Activated T-helper 1 cell treated with anti-CD3 and anti-CD28 coated beads, Interleukin-12 subunit alpha, Interleukin-12 subunit beta, Interleukin-2, Interleukin-4 antibody, amounts not matched to agents 30 ng/mL and 10 ng/mL and 1 ng/mL, durations not matched to agents 14 hours and 24 hours and 36 hours (primary cell): ENCODE measurements around the gene IL22. TPM values are rescaled to one million over a fixed set of nuclear protein-coding genes. Genes with fewer than 3 reads are reported as not detected.

ENCODE experiments used
- DNase-seq: peaks from one replicate; pipeline ENCODE4 v3.0.0; 2021; ENCODE audit warnings: low spot score
- H3K27ac Mint-ChIP-seq: one replicate; pipeline ENCODE4 v1.8.0; 2021; ENCODE audit warnings: mild to moderate bottlenecking, mixed read lengths
- H3K27me3 Mint-ChIP-seq: one replicate; pipeline ENCODE4 v1.8.0; 2022; ENCODE audit warnings: mild to moderate bottlenecking, moderate library complexity, mixed read lengths; ENCODE audit not compliant: insufficient read depth
- H3K36me3 Mint-ChIP-seq: one replicate; pipeline ENCODE4 v1.8.0; 2021; ENCODE audit warnings: low read depth, mixed read lengths
- H3K4me1 Mint-ChIP-seq: one replicate; pipeline ENCODE4 v1.8.0; 2021; ENCODE audit warnings: low read depth, mixed read lengths
- H3K4me3 Mint-ChIP-seq: one replicate; pipeline ENCODE4 v1.8.0; 2021; ENCODE audit warnings: mild to moderate bottlenecking, moderate library complexity, mixed read lengths
- H3K9me3 Mint-ChIP-seq: one replicate; pipeline ENCODE4 v1.8.0; 2021; ENCODE audit warnings: mixed read lengths
- intact Hi-C: fragments of 100-400 bp; cut with micrococcal nuclease; formaldehyde crosslinking; loops from one replicate; pipeline ENCODE4 v1.15.1; 2024
- total RNA-seq: library from RNA; stranded (reverse); gene quantifications from 2 replicates; pipeline ENCODE4 v1.2.3, GENCODE V29; 2022

The IL22 gene, protein sequence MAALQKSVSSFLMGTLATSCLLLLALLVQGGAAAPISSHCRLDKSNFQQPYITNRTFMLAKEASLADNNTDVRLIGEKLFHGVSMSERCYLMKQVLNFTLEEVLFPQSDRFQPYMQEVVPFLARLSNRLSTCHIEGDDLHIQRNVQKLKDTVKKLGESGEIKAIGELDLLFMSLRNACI
- total RNA-seq = 3.4 TPM in 2 replicates

- DNase-seq = no peak
- Mint-ChIP-seq H3K4me3 (no peak within 1 kb of the TSS), H3K36me3 (peaks cover 19% of the 10 kb centered on the region), H3K9me3 (peaks cover 8% of the 10 kb centered on the region), H3K27me3 (peaks cover 25% of the 10 kb centered on the region), H3K27ac (no peak within 1 kb of the TSS), H3K4me1 (peaks cover 44% of the 10 kb centered on the region)
- intact Hi-C loops = no loop called here
Observed at GRCh38 chr12:68253504-68253903, at the start of gene IL22. Gene IL22, minus strand, starts transcription at chr12:68253604. Its CDS starts 156 bp downstream, at chr12:68253448.

GRCh38 chr12:68297929-68298328 is 44.5 kb upstream of the IL22 start:
- Mint-ChIP-seq H3K4me3 (no peak overlapping the region), H3K27me3 (no peaks in the 10 kb centered on the region), H3K27ac (no peak overlapping the region), H3K4me1 (peaks cover 58% of the 10 kb centered on the region), H3K9me3 (peaks cover 26% of the 10 kb centered on the region), H3K36me3 (peaks cover 66% of the 10 kb centered on the region)
- no peak for DNase-seq
- intact Hi-C loops = loop anchor here (10.0 kb wide), 2 partner anchors 473 to 843 kb away; no protein-coding TSS in a partner anchor

DNA sequence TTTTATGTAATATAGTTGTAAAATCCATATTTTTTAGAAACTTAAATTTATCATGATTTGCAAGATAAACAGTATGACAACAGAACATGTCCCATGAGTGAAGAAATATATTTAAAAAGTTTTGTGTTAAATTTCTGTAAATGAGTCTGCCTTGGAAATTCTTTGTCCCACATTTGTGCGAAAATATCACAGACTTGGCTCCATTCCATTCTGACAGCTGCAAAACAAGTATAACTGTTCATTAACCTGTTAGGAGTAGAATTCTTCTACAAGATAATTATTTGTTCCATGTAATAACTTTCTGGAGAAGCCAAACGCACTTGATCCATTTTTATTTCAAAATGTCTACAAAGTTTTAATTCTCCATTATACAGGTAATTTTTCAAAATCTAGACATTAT is 40.8 kb upstream of the IL22 start:
- intact Hi-C loops = loop anchor here (10.0 kb wide), 2 partner anchors 469 to 839 kb away; no protein-coding TSS in a partner anchor
- H3K27ac Mint-ChIP-seq = no peak overlapping the region
- H3K4me3 Mint-ChIP-seq = no peak overlapping the region
- no peak for DNase-seq
- peaks cover 7% of the 10 kb centered on the region for H3K9me3 Mint-ChIP-seq
- no peaks in the 10 kb centered on the region for H3K27me3 Mint-ChIP-seq
- peaks cover 66% of the 10 kb centered on the region for H3K4me1 Mint-ChIP-seq
- peaks cover 45% of the 10 kb centered on the region for H3K36me3 Mint-ChIP-seq

DNA sequence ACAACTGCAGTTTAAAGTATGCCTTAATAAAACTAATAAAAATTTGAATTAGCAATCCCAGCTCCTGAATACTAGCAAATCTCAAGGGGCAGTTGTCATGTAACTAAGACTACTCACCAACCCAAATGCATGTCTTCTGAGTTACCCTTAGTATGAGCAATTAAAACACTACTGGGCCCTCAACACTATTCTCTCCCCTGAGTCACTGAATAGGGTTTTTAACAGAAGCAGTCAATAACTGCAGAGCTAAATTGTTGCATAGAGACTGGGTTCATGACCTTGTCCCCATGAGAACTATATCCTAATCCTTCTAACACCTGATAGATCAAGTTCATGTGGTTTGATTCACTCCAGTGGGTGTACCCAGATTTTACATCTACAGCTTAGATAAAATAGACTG is 39.9 kb upstream of the IL22 start:
- DNase-seq = no peak
- intact Hi-C loops = loop anchor here (10.0 kb wide), 2 partner anchors 469 to 839 kb away; no protein-coding TSS in a partner anchor
- Mint-ChIP-seq H3K9me3 (peaks cover 2% of the 10 kb centered on the region), H3K27ac (no peak overlapping the region), H3K36me3 (peaks cover 42% of the 10 kb centered on the region), H3K4me3 (no peak overlapping the region), H3K27me3 (no peaks in the 10 kb centered on the region), H3K4me1 (peaks cover 61% of the 10 kb centered on the region)

GRCh38 chr12:68292151-68292943 is 38.9 kb upstream of the IL22 start:
- H3K27me3 Mint-ChIP-seq = peaks cover 3% of the 10 kb centered on the region
- H3K27ac Mint-ChIP-seq = no peak overlapping the region
- no peak for DNase-seq
- no peak overlapping the region for H3K4me3 Mint-ChIP-seq
- H3K4me1 Mint-ChIP-seq = peaks cover 60% of the 10 kb centered on the region
- intact Hi-C loops = loop anchor here (10.0 kb wide), 2 partner anchors 468 to 838 kb away; no protein-coding TSS in a partner anchor
- H3K9me3 Mint-ChIP-seq = peaks cover 10% of the 10 kb centered on the region
- peaks cover 38% of the 10 kb centered on the region for H3K36me3 Mint-ChIP-seq

GRCh38 chr12:68291396-68292036 is 38.1 kb upstream of the IL22 start:
- Mint-ChIP-seq H3K27me3 (peaks cover 3% of the 10 kb centered on the region), H3K27ac (peak overlapping the region; percentile 59), H3K36me3 (peaks cover 36% of the 10 kb centered on the region), H3K9me3 (peaks cover 10% of the 10 kb centered on the region), H3K4me3 (peak overlapping the region; percentile 42), H3K4me1 (peaks cover 64% of the 10 kb centered on the region)
- no peak for DNase-seq
- intact Hi-C loops = loop anchor here (10.0 kb wide), 2 partner anchors 467 to 837 kb away; no protein-coding TSS in a partner anchor

GRCh38 chr12:68290126-68290525 is 36.7 kb upstream of the IL22 start:
- Mint-ChIP-seq H3K4me3 (peak overlapping the region; percentile 15), H3K4me1 (peaks cover 75% of the 10 kb centered on the region), H3K9me3 (peaks cover 10% of the 10 kb centered on the region), H3K27ac (peak overlapping the region; percentile 59), H3K27me3 (peaks cover 3% of the 10 kb centered on the region), H3K36me3 (peaks cover 36% of the 10 kb centered on the region)
- peak; percentile 45 for DNase-seq
- intact Hi-C loops = loop anchor here (1.0 to 10.0 kb wide), 10 partner anchors 9 to 835 kb away; no protein-coding TSS in a partner anchor

DNA sequence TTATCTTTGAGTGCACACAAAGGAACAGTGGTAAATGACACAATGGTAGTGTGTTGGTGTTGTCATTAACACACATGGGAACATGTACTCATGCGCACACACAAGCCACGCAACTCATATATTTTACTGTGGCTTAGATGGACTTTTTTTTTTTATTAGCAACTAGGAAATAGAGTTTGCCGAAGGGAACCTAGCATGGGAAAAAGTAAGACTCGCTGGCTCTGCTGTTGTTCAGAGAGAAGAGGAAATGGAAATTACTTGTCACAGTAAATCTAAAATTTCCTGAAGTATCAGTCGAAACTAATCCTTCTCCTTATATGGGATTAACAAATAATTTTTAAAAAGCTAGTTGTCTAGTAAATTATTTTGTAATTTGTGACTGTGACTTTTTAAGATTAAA is 33.7 kb upstream of the IL22 start:
- Mint-ChIP-seq H3K9me3 (peaks cover 10% of the 10 kb centered on the region), H3K36me3 (peaks cover 20% of the 10 kb centered on the region), H3K27me3 (peaks cover 3% of the 10 kb centered on the region), H3K27ac (no peak overlapping the region), H3K4me3 (no peak overlapping the region), H3K4me1 (peaks cover 69% of the 10 kb centered on the region)
- intact Hi-C loops = no loop called here
- DNase-seq = no peak

DNA sequence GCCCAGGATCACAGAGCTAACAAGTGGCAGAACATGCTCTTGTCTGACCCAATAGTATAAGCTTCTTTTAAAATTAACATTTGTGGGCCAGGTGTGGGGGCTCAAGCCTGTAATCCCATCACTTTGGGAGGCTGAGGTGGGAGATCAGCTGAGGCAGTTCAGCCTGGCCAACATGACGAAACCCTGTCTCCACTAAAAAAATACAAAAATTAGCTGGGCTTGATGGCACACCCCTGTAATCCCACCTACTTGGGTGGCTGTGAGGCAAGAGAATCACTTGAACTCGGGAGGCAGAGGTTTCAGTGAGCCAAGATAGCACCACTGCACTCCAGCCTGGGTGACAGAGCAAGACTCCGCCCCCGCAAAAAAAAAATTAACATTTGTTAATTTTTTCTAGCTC is 33.0 kb upstream of the IL22 start:
- H3K27me3 Mint-ChIP-seq = peaks cover 3% of the 10 kb centered on the region
- intact Hi-C loops = no loop called here

GRCh38 chr12:68285541-68285940 is 32.1 kb upstream of the IL22 start:
- intact Hi-C loops = no loop called here
- H3K9me3 Mint-ChIP-seq = peaks cover 10% of the 10 kb centered on the region
- peak overlapping the region; percentile 2 for H3K27ac Mint-ChIP-seq
- H3K27me3 Mint-ChIP-seq = peaks cover 3% of the 10 kb centered on the region
- H3K4me1 Mint-ChIP-seq = peaks cover 69% of the 10 kb centered on the region
- peaks cover 14% of the 10 kb centered on the region for H3K36me3 Mint-ChIP-seq
- H3K4me3 Mint-ChIP-seq = no peak overlapping the region
- DNase-seq = no peak

More for the DNA sequence above, 33.0 kb upstream of the IL22 start:
- Mint-ChIP-seq H3K36me3 (peaks cover 15% of the 10 kb centered on the region), H3K4me1 (peaks cover 69% of the 10 kb centered on the region), H3K9me3 (peaks cover 10% of the 10 kb centered on the region), H3K4me3 (no peak overlapping the region), H3K27ac (no peak overlapping the region)
- DNase-seq = no peak

DNA sequence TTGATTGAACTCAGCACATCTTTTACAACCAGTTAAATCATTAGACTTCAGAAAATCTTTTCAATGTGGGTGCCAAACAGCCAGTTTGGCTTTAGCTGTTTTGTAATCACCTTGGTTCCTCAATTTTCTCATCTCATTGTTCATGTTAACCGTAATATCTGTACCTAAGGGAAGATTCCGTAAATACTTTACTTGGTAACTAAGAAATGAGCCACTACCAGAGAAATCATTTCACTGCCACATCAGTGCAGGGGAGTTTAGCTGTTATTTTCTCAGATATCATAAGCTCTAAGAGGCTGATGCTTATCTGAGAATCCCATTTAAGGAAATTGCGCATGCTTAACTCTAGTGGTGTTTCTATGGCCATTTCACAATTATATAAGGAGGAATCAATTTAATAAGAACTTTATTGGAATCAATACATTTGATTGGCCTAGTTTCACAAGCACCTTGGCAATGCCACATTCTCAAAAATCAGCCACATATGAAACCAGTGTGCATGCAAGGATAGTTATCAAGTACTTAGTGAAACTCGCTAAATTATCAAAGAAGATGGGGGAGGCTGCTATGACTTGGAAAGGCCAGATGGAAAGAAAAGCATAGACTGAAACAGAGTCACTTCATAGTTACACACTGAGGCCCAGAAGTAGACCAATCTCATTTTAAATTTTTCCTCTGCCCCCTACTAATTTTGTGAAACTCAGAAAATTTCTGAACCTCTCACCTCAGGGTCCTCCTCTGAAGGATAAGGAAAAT is 28.1 kb upstream of the IL22 start:
- Mint-ChIP-seq H3K4me1 (peaks cover 67% of the 10 kb centered on the region), H3K9me3 (no peaks in the 10 kb centered on the region), H3K36me3 (peaks cover 1% of the 10 kb centered on the region), H3K27ac (peak overlapping the region; percentile 58), H3K27me3 (no peaks in the 10 kb centered on the region), H3K4me3 (no peak overlapping the region)
- no peak for DNase-seq
- intact Hi-C loops = loop anchor here (1.0 kb wide), 1 partner anchor 9 kb away; no protein-coding TSS in a partner anchor

DNA sequence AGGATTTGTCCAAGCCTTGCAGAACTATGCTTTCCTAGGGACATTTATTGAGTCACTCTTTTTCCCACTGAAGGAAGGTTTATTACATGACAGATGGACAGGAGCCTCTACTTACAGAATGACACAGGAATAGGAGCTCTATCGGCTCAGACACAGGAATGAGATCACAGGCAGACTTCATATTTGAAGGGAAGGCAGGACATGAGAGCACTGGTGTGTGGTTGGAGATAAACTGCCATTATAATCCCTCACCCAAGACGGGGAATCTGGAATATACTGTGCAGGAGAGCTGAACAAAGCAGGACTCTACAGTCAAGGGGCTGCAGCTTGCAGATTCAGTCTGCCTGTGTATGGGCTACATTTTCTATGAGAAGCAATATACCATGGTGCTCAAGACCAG is 26.8 kb upstream of the IL22 start:
- H3K36me3 Mint-ChIP-seq = no peaks in the 10 kb centered on the region
- no peak for DNase-seq
- intact Hi-C loops = no loop called here
- H3K4me1 Mint-ChIP-seq = peaks cover 62% of the 10 kb centered on the region
- no peaks in the 10 kb centered on the region for H3K9me3 Mint-ChIP-seq
- H3K4me3 Mint-ChIP-seq = no peak overlapping the region
- peak overlapping the region; percentile 5 for H3K27ac Mint-ChIP-seq
- H3K27me3 Mint-ChIP-seq = no peaks in the 10 kb centered on the region
